Neural cell (in vitro differentiated cells): ENCODE measurements around the gene RUNX1. TPM values are rescaled to one million over a fixed set of nuclear protein-coding genes. Genes with fewer than 3 reads are reported as not detected.

Experiments used
- H2AFZ ChIP-seq: fragments of 200-600, 300-800 bp; sonication (generic), shearing (Covaris generic); 2 replicates; pipeline ENCODE4 v1.6.0; 2014; ENCODE audit warnings: low read depth, mild to moderate bottlenecking, antibody characterized with exemption, low read length, moderate library complexity
- H3F3A ChIP-seq: fragments of 200-600 bp; shearing (Covaris generic); 2 replicates; pipeline ENCODE4 v1.6.1; 2016; ENCODE audit warnings: mild to moderate bottlenecking, moderate library complexity, mixed read lengths, antibody characterized with exemption, low read length; ENCODE audit not compliant: insufficient read depth, poor library complexity, severe bottlenecking
- H3K27ac ChIP-seq: fragments of 200-600, 300-800 bp; sonication (generic), shearing (Covaris generic); 2 replicates; pipeline ENCODE4 v1.5.1; 2014; ENCODE audit warnings: mild to moderate bottlenecking, low read length, moderate library complexity
- H3K27me3 ChIP-seq: fragments of 300-800, 200-600 bp; sonication (generic), shearing (Covaris generic); 2 replicates; pipeline ENCODE4 v1.6.0; 2014; ENCODE audit warnings: mild to moderate bottlenecking, low read depth, low read length, moderate library complexity; ENCODE audit not compliant: insufficient read depth
- H3K36me3 ChIP-seq: fragments of 300-800, 200-600 bp; sonication (generic), shearing (Covaris generic); 2 replicates; pipeline ENCODE4 v1.5.1; 2014; ENCODE audit warnings: mild to moderate bottlenecking, antibody characterized with exemption, low read length, moderate library complexity; ENCODE audit not compliant: insufficient read depth
- H3K4me2 ChIP-seq: fragments of 300-800, 200-600 bp; sonication (generic), shearing (Covaris generic); 2 replicates; pipeline ENCODE4 v1.6.0; 2014; ENCODE audit warnings: mild to moderate bottlenecking, low read length
- H3K4me3 ChIP-seq: fragments of 300-800, 200-600 bp; sonication (generic), shearing (Covaris generic); 2 replicates; pipeline ENCODE4 v1.5.1; 2014; ENCODE audit warnings: mild to moderate bottlenecking, low read length, moderate library complexity
- H3K79me2 ChIP-seq: fragments of 200-600 bp; shearing (Covaris generic); replicated peaks from 2 replicates; pipeline ENCODE4 v1.6.0; 2014; ENCODE audit warnings: mild to moderate bottlenecking, low read length, moderate library complexity; ENCODE audit not compliant: insufficient read depth
- H3K9ac ChIP-seq: fragments of 300-800, 200-600 bp; sonication (generic), shearing (Covaris generic); 2 replicates; pipeline ENCODE4 v1.6.1; 2016; ENCODE audit warnings: mild to moderate bottlenecking, low read length, mixed read lengths
- H3K9me2 ChIP-seq: fragments of 200-600 bp; shearing (Covaris generic); 2 replicates; pipeline ENCODE4 v1.6.1; 2016; ENCODE audit warnings: mild to moderate bottlenecking, low read length, mixed read lengths; ENCODE audit not compliant: insufficient read depth
- H3K9me3 ChIP-seq: fragments of 200-600, 300-800 bp; sonication (generic), shearing (Covaris generic); 2 replicates; pipeline ENCODE4 v1.6.1; 2016; ENCODE audit warnings: mild to moderate bottlenecking, mixed run types, low read length, moderate library complexity, mixed read lengths
- H4K20me1 ChIP-seq: fragments of 200-600 bp; shearing (Covaris generic); 2 replicates; pipeline ENCODE4 v1.6.1; 2016; ENCODE audit warnings: mild to moderate bottlenecking, mixed run types; ENCODE audit not compliant: insufficient read depth
- EP300 ChIP-seq: fragments of 450-650 bp; conservative IDR thresholded peaks from 2 replicates; pipeline ENCODE4 v1.6.1; 2014; ENCODE audit warnings: antibody characterized with exemption, mild to moderate bottlenecking, moderate library complexity; ENCODE audit not compliant: poor library complexity, severe bottlenecking
- EZH2 ChIP-seq: fragments of 200-600, 300-800 bp; shearing (Covaris generic), sonication (generic); IDR thresholded peaks from 2 replicates; pipeline ENCODE4 v1.6.1; 2014; ENCODE audit warnings: antibody characterized with exemption, low read length, borderline replicate concordance, mild to moderate bottlenecking; ENCODE audit not compliant: insufficient read depth, poor library complexity, severe bottlenecking
- MXI1 ChIP-seq: fragments of 450-650 bp; conservative IDR thresholded peaks from 2 replicates; pipeline ENCODE4 v1.6.1; 2014; ENCODE audit warnings: antibody characterized with exemption, mild to moderate bottlenecking; ENCODE audit not compliant: poor library complexity, severe bottlenecking
- POLR2AphosphoS5 ChIP-seq: IDR thresholded peaks from 2 replicates; pipeline ENCODE4 v1.6.1; 2012
- RAD21 ChIP-seq: fragments of 450-650 bp; conservative IDR thresholded peaks from 2 replicates; pipeline ENCODE4 v1.6.1; 2014; ENCODE audit warnings: antibody characterized with exemption, mild to moderate bottlenecking, moderate library complexity
- SMC3 ChIP-seq: fragments of 450-650 bp; conservative IDR thresholded peaks from 2 replicates; pipeline ENCODE4 v1.6.1; 2014; ENCODE audit warnings: antibody characterized with exemption, mild to moderate bottlenecking, moderate library complexity; ENCODE audit not compliant: poor library complexity
- TAF1 ChIP-seq: IDR thresholded peaks from 2 replicates; pipeline ENCODE4 v1.6.1; 2012; ENCODE audit warnings: low read depth
- polyA plus RNA-seq: library from polyadenylated mRNA; depleted of rRNA; stranded (reverse); fragments of >200 nt; gene quantifications from 2 replicates; pipeline ENCODE4 v1.2.3, GENCODE V29; 2014
- TF ChIP-seq, protein P1 (sequence below): IDR thresholded peaks from 2 replicates; pipeline ENCODE4 v1.6.1; 2012; ENCODE audit warnings: borderline replicate concordance
- TF ChIP-seq, protein P2 (sequence below): fragments of 450-650 bp; IDR thresholded peaks from 2 replicates; pipeline ENCODE4 v1.5.1; 2014; ENCODE audit warnings: antibody characterized with exemption, mild to moderate bottlenecking, moderate library complexity; ENCODE audit not compliant: poor library complexity, severe bottlenecking

Gene RUNX1
- polyA plus RNA-seq, 1 donor from 2014 or later, result not detected

DNA sequence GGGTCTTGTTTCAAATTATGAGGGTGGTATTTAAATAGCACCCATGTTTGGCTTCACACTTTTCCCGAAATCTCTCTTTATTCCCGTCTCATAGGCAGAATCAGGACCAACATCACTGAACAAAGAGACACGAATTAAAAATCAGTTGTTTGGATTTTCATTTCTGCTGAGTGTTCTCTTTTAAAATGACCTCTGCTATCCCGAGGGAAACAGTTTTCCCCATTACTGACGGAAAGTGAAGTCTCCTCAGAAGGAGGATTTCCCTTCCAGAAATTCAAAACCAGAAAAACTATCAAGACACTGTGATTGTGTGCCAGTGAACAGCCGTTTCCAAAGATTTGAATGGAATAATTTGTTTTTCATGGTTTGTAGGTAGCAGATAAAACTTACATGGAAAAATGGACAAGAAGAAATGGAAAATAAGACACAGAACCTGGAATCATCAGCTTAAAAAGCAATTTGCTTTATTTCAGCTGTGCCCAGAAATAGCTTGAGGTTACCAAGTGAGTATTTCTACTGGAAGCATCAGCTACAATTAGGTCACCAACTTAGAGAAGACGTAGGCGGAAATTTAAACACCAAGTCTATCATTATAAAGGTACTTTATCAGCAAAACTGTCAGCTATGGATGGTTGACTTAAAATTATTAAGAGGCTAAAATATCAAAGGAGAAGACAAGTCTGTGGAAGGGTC lies 68.5 kb downstream of the RUNX1 start:
- no peaks in the 10 kb centered on the region for H3K9me2 ChIP-seq
- no peak overlapping the region for H3K9ac ChIP-seq
- H3K36me3 ChIP-seq, result no peaks in the 10 kb centered on the region
- no peaks in the 10 kb centered on the region for H4K20me1 ChIP-seq
- H3K4me3 ChIP-seq, result no peak overlapping the region
- H3K4me2 ChIP-seq, result no peak overlapping the region
- no peak overlapping the region for H2AFZ ChIP-seq
- TF ChIP-seq TAF1, result no peak
- TF ChIP-seq SMC3, result no peak
- no peak for TF ChIP-seq EP300
- no peaks in the 10 kb centered on the region for H3K27me3 ChIP-seq
- H3K9me3 ChIP-seq, result no peaks in the 10 kb centered on the region
- H3K79me2 ChIP-seq, result no peaks in the 10 kb centered on the region
- H3F3A ChIP-seq, result no peaks in the 10 kb centered on the region
- H3K27ac ChIP-seq, result no peak overlapping the region

DNA sequence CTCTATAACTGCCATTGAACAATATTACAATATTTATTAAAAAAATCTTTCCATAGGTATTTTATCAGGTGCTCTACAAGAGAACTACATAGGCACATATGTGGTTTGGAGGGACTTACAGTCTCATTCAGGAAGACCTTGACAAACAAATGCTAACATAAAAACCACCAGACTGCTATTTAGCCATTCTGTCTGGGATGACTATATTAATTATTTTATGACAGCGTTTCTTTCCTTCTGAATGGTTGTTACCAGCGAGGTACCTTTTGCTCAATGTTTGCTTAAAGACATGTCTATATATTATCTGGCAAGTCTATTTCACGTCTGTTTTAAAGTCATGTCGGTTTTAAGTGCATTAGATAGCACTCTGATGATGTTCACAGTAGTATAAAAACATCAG lies 69.7 kb downstream of the RUNX1 start:
- H3K36me3 ChIP-seq, result no peaks in the 10 kb centered on the region
- no peak overlapping the region for H3K9ac ChIP-seq
- H3F3A ChIP-seq, result no peaks in the 10 kb centered on the region
- H4K20me1 ChIP-seq, result no peaks in the 10 kb centered on the region
- H3K9me3 ChIP-seq, result no peaks in the 10 kb centered on the region
- H3K27ac ChIP-seq, result no peak overlapping the region
- H3K9me2 ChIP-seq, result no peaks in the 10 kb centered on the region
- TF ChIP-seq, protein P1, sequence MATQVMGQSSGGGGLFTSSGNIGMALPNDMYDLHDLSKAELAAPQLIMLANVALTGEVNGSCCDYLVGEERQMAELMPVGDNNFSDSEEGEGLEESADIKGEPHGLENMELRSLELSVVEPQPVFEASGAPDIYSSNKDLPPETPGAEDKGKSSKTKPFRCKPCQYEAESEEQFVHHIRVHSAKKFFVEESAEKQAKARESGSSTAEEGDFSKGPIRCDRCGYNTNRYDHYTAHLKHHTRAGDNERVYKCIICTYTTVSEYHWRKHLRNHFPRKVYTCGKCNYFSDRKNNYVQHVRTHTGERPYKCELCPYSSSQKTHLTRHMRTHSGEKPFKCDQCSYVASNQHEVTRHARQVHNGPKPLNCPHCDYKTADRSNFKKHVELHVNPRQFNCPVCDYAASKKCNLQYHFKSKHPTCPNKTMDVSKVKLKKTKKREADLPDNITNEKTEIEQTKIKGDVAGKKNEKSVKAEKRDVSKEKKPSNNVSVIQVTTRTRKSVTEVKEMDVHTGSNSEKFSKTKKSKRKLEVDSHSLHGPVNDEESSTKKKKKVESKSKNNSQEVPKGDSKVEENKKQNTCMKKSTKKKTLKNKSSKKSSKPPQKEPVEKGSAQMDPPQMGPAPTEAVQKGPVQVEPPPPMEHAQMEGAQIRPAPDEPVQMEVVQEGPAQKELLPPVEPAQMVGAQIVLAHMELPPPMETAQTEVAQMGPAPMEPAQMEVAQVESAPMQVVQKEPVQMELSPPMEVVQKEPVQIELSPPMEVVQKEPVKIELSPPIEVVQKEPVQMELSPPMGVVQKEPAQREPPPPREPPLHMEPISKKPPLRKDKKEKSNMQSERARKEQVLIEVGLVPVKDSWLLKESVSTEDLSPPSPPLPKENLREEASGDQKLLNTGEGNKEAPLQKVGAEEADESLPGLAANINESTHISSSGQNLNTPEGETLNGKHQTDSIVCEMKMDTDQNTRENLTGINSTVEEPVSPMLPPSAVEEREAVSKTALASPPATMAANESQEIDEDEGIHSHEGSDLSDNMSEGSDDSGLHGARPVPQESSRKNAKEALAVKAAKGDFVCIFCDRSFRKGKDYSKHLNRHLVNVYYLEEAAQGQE, result no peak
- TF ChIP-seq RAD21, result no peak
- TF ChIP-seq EZH2, result no peak
- TF ChIP-seq SMC3, result no peak
- no peak for TF ChIP-seq TAF1
- TF ChIP-seq EP300, result no peak
- no peak for TF ChIP-seq POLR2AphosphoS5
- TF ChIP-seq, protein P2, sequence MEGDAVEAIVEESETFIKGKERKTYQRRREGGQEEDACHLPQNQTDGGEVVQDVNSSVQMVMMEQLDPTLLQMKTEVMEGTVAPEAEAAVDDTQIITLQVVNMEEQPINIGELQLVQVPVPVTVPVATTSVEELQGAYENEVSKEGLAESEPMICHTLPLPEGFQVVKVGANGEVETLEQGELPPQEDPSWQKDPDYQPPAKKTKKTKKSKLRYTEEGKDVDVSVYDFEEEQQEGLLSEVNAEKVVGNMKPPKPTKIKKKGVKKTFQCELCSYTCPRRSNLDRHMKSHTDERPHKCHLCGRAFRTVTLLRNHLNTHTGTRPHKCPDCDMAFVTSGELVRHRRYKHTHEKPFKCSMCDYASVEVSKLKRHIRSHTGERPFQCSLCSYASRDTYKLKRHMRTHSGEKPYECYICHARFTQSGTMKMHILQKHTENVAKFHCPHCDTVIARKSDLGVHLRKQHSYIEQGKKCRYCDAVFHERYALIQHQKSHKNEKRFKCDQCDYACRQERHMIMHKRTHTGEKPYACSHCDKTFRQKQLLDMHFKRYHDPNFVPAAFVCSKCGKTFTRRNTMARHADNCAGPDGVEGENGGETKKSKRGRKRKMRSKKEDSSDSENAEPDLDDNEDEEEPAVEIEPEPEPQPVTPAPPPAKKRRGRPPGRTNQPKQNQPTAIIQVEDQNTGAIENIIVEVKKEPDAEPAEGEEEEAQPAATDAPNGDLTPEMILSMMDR, result no peak
- TF ChIP-seq MXI1, result no peak
- no peak overlapping the region for H3K4me3 ChIP-seq
- no peak overlapping the region for H2AFZ ChIP-seq
- H3K79me2 ChIP-seq, result no peaks in the 10 kb centered on the region
- H3K4me2 ChIP-seq, result no peak overlapping the region
- H3K27me3 ChIP-seq, result no peaks in the 10 kb centered on the region
